Smooth muscle cell (in vitro differentiated cells): ENCODE measurements around the gene KANSL1. TPM values are rescaled to one million over a fixed set of nuclear protein-coding genes. Genes with fewer than 3 reads are reported as not detected.

ENCODE experiments used
- DNase-seq: peaks from one replicate; lab custom pipeline; 2025; ENCODE audit not compliant: unreplicated experiment; lab: John Stamatoyannopoulos, UW
- H2AFZ ChIP-seq: fragments of 200-600 bp; sonication (generic); 2 replicates; pipeline ENCODE4 v1.6.0; 2016; ENCODE audit warnings: antibody characterized with exemption, low read depth, mild to moderate bottlenecking
- H3F3A ChIP-seq: fragments of 200-600 bp; sonication (generic); 2 replicates; pipeline ENCODE4 v1.6.0; 2017; ENCODE audit warnings: antibody characterized with exemption, low read depth
- H3K27ac ChIP-seq: fragments of 200-600 bp; sonication (generic); 2 replicates; pipeline ENCODE4 v1.5.1; 2016; ENCODE audit warnings: low read depth, mild to moderate bottlenecking
- H3K27me3 ChIP-seq: fragments of 200-600 bp; sonication (generic); 2 replicates; pipeline ENCODE4 v1.6.1; 2016; ENCODE audit warnings: low read depth, mild to moderate bottlenecking
- H3K36me3 ChIP-seq: fragments of 200-600 bp; sonication (generic); 2 replicates; pipeline ENCODE4 v1.5.1; 2016; ENCODE audit warnings: low read depth
- H3K4me1 ChIP-seq: fragments of 200-600 bp; sonication (generic); 2 replicates; pipeline ENCODE4 v1.5.1; 2016; ENCODE audit warnings: low read depth
- H3K4me2 ChIP-seq: fragments of 200-600 bp; sonication (generic); 2 replicates; pipeline ENCODE4 v1.6.0; 2016; ENCODE audit warnings: mild to moderate bottlenecking
- H3K4me3 ChIP-seq: fragments of 200-600 bp; sonication (generic); 2 replicates; pipeline ENCODE4 v1.5.1; 2016; ENCODE audit warnings: mild to moderate bottlenecking
- H3K79me2 ChIP-seq: fragments of 200-600 bp; sonication (generic); 2 replicates; pipeline ENCODE4 v1.6.0; 2016; ENCODE audit warnings: low read depth, mild to moderate bottlenecking
- H3K9ac ChIP-seq: fragments of 200-600 bp; sonication (generic); 2 replicates; pipeline ENCODE4 v1.6.0; 2016; ENCODE audit warnings: low read depth
- H3K9me3 ChIP-seq: fragments of 200-600 bp; sonication (generic); replicated peaks from 2 replicates; pipeline ENCODE4 v1.5.1; 2016; ENCODE audit warnings: low read depth
- H4K20me1 ChIP-seq: fragments of 200-600 bp; sonication (generic); 2 replicates; pipeline ENCODE4 v1.6.0; 2016; ENCODE audit warnings: low read depth
- WGBS: methylation state at CpG from one replicate; pipeline ENCODE4 v1.1.7; 2016; ENCODE audit warnings: low lambda C conversion rate; 5-methylcytosine and 5-hydroxymethylcytosine counted together
- polyA plus RNA-seq: library from polyadenylated mRNA; unstranded; fragments of >200 nt; fragmentation: Nextera tagmentation; extraction: Ambion mirVana; gene quantifications from 2 replicates; pipeline ENCODE4 v1.2.1, GENCODE V29; 2016
- total RNA-seq: library from RNA; depleted of rRNA; stranded (reverse); fragments of >200 nt; gene quantifications from 2 replicates; pipeline ENCODE4 v1.2.3, GENCODE V29; 2014
- TF ChIP-seq, protein P1 (sequence below): fragments of 200-600 bp; sonication (generic); IDR thresholded peaks from 2 replicates; pipeline ENCODE4 v1.5.1; 2017; ENCODE audit warnings: borderline replicate concordance, mild to moderate bottlenecking, antibody characterized with exemption; ENCODE audit not compliant: insufficient read depth, poor library complexity, severe bottlenecking

KANSL1 gene
- total and polyA plus RNA-seq, 2 experiments from 2014 or later, result 16.9 to 69.7 TPM

DNA sequence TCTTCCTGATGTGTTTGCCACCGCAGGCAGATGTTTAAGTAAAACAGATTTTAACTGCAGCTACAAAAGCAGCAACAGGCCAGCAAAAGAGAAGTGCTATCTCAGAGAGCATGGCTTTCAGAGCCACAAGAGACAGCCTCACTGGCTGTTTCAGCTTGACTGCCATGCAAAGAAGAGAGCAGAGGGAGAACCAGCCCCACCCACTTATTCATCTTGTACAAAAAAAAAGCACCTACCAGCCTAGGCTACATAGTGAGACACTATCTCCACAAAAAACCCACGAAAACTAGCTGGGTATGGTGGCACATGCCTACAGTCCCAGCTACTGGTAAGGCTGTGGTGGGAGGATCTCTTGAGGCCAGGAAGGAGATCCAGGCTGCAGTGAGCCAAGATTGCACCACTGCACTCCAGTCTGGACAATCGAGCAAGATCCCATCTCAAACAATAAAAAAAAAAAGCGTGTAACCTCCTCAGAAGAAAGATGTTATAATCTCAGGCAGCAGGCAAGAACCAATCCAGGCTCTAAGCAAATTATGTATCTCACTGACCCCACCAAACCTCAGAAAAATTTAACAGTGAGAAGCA lies 164.2 kb downstream of the KANSL1 start:
- TF ChIP-seq, protein P1, sequence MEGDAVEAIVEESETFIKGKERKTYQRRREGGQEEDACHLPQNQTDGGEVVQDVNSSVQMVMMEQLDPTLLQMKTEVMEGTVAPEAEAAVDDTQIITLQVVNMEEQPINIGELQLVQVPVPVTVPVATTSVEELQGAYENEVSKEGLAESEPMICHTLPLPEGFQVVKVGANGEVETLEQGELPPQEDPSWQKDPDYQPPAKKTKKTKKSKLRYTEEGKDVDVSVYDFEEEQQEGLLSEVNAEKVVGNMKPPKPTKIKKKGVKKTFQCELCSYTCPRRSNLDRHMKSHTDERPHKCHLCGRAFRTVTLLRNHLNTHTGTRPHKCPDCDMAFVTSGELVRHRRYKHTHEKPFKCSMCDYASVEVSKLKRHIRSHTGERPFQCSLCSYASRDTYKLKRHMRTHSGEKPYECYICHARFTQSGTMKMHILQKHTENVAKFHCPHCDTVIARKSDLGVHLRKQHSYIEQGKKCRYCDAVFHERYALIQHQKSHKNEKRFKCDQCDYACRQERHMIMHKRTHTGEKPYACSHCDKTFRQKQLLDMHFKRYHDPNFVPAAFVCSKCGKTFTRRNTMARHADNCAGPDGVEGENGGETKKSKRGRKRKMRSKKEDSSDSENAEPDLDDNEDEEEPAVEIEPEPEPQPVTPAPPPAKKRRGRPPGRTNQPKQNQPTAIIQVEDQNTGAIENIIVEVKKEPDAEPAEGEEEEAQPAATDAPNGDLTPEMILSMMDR, result no peak
- peaks cover 31% of the 10 kb centered on the region for H4K20me1 ChIP-seq
- no peaks in the 10 kb centered on the region for H3K9me3 ChIP-seq
- H2AFZ ChIP-seq, result no peak overlapping the region
- H3K4me3 ChIP-seq, result no peak overlapping the region
- H3K27me3 ChIP-seq, result no peaks in the 10 kb centered on the region
- DNase-seq, result no peak
- no peak overlapping the region for H3K4me2 ChIP-seq
- no peak overlapping the region for H3K9ac ChIP-seq
- H3K4me1 ChIP-seq, result peaks cover 7% of the 10 kb centered on the region
- 84% methylated on average over 4 of the region's 4 CpGs for WGBS
- H3K36me3 ChIP-seq, result no peaks in the 10 kb centered on the region
- no peaks in the 10 kb centered on the region for H3K79me2 ChIP-seq
- no peak overlapping the region for H3K27ac ChIP-seq
- H3F3A ChIP-seq, result no peaks in the 10 kb centered on the region

DNA sequence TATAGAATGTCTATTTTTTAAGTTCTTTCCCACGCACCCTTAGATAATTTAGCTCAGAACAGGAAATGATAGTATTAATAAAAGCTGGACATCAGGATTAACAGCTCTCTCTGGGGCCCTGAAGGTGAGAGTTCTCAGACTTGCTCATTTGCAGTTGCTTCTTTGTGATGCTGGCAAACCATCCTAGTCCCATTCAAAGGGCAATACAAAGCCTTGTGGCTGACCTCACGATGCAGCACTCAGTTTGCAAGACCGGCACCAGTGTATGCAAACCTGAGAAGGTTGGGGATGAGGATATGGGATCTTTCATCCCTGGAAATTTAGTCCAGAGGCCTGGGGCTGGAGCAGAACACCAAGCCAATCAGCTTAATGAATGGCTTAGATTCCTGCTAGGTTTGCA lies 164.9 kb downstream of the KANSL1 start:
- no peaks in the 10 kb centered on the region for H3K9me3 ChIP-seq
- WGBS, result 90% methylated on average over 3 of the region's 3 CpGs

DNA sequence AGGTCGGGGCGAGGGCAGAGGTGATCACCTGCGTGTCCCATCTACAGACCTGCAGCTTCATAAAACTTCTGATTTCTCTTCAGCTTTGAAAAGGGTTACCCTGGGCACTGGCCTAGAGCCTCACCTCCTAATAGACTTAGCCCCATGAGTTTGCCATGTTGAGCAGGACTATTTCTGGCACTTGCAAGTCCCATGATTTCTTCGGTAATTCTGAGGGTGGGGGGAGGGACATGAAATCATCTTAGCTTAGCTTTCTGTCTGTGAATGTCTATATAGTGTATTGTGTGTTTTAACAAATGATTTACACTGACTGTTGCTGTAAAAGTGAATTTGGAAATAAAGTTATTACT lies 165.3 kb downstream of the KANSL1 start:
- Histone ChIP-seq H3K27me3 (no peaks in the 10 kb centered on the region), H3K4me2 (no peak overlapping the region), H3F3A (no peaks in the 10 kb centered on the region), H2AFZ (no peak overlapping the region), H3K36me3 (no peaks in the 10 kb centered on the region), H3K4me1 (peaks cover 7% of the 10 kb centered on the region), H3K27ac (no peak overlapping the region), H3K4me3 (no peak overlapping the region), H4K20me1 (peaks cover 27% of the 10 kb centered on the region), H3K9me3 (no peaks in the 10 kb centered on the region), H3K9ac (no peak overlapping the region), H3K79me2 (no peaks in the 10 kb centered on the region)
- DNase-seq, result no peak
- TF ChIP-seq, protein P1, result no peak
- 90% methylated on average over 4 of the region's 4 CpGs for WGBS

More for the DNA sequence above, 164.9 kb downstream of the KANSL1 start:
- Histone ChIP-seq H3K27me3 (no peaks in the 10 kb centered on the region), H3K4me3 (no peak overlapping the region), H2AFZ (no peak overlapping the region), H3K4me1 (peaks cover 7% of the 10 kb centered on the region), H3K36me3 (no peaks in the 10 kb centered on the region), H3K9ac (no peak overlapping the region), H3K79me2 (no peaks in the 10 kb centered on the region), H3F3A (no peaks in the 10 kb centered on the region), H3K27ac (no peak overlapping the region), H3K4me2 (no peak overlapping the region), H4K20me1 (peaks cover 27% of the 10 kb centered on the region)
- DNase-seq, result no peak
- TF ChIP-seq, protein P1, result no peak
